DMS79 (cell line): Measurements from ENCODE around the gene PDPR.
A peak's percentile ranks its signal among the peaks of the same experiment; 100 is the strongest.
"Not testable (repeated sequence)": the region's sequence is repeated elsewhere in the genome, so short reads cannot be mapped to it uniquely, and the experiment has no call there.

Experiments
- DNase-seq: peaks from one replicate; lab custom pipeline; 2025; lab: John Stamatoyannopoulos, UW

Gene PDPR

DNA sequence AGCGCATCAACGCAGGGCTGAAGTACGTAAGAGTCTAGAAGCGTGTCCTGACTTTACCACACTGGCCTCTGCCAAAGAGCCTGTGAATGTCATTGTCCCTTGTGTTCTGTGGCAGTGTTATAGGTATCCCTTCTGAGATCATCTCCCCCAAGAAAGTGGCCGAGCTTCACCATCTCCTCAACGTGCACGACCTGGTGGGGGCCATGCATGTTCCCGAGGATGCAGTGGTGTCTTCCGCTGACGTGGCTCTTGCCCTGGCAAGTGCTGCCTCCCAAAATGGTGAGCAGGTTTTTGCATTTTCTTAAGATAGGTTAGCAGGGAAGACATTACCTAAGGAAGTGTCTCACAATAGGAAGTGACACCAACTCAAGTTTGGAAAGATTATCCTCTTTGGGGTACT is 14.7 kb downstream of the PDPR start:
- not testable (repeated sequence) for DNase-seq

- DNase-seq, result not testable (repeated sequence)
Observed at GRCh38 chr16:70135796-70136195, 21.7 kb downstream of the PDPR start.

- DNase-seq, result not testable (repeated sequence)
Observed at GRCh38 chr16:70136595-70136994, 22.5 kb downstream of the PDPR start.

GRCh38 chr16:70142739-70143138 is 28.6 kb downstream of the PDPR start:
- not testable (repeated sequence) for DNase-seq

DNA sequence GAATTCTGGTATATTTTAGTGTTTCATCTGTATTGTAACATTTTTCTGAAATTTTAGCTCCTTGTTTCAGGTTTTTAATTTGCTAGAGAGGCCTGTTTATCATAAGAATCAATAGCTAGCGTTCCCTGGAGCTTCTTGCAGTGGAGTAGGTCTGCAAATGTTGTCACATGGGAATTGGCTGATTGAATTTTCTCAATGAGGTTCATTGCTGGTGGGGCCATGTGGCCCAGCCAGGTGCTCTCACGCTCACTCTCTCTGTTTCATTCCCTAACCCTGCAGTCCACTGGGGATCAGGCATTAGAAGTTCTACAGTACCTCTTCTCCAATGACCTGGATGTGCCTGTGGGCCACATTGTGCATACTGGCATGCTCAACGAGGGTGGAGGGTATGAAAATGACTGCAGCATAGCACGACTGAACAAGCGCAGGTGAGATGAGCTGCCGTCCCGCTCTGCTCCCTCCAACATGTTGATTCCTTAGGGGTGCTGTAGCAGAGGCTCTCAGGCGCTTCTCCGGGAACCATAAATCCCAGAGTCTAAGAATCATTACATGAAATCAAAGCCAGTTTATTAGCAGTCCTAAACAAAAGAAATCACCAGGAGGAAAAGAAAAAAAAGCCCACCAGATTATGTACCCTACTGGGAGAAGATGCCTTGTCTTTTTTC is 29.2 kb downstream of the PDPR start:
- not testable (repeated sequence) for DNase-seq

DNA sequence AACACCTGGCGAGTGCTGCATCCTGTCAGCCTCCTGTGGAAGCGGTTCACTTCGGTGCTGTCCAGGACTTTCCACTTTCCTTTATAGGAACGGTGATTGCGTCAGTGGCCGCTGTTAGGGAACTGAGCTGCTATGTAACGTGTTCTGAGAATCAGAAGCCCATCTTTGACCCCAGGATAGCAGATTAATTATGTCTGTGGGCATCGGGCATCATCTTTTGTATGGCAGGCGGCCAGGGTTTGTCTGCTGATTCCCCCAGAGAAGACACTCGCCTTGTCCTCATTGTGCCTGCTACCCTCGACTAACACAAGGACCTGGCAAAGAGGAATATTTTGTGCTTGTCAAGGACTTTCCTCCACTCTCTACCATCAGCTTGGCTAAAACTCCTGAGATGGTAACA is 33.7 kb downstream of the PDPR start:
- DNase-seq, result not testable (repeated sequence)

DNA sequence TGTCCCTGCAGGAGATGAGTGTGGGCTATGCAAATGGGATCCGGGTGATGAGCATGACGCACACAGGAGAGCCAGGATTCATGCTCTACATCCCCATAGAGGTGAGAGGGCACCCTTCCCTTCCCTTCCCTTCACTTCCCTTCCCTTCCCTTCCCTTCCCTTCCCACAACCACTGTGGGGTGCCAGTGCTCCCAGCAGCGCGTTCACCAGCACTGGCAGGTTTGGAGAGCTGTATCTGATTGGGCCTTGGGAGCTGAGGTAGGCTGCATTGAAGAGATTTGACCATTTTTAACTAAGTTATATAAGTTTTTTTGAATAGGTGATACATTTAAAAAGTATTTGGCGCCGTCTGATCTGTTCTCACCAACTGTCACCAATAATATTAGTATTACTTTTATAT is 34.3 kb downstream of the PDPR start:
- not testable (repeated sequence) for DNase-seq

GRCh38 chr16:70149296-70149695 is 35.2 kb downstream of the PDPR start:
- DNase-seq, result not testable (repeated sequence)

- DNase-seq, result peak; percentile 98
Observed at GRCh38 chr16:70151391-70151790, 37.3 kb downstream of the PDPR start.

GRCh38 chr16:70151941-70152509 is 37.9 kb downstream of the PDPR start:
- DNase-seq, result no peak

GRCh38 chr16:70152578-70153302 is 38.6 kb downstream of the PDPR start:
- DNase-seq, result no peak

DNA sequence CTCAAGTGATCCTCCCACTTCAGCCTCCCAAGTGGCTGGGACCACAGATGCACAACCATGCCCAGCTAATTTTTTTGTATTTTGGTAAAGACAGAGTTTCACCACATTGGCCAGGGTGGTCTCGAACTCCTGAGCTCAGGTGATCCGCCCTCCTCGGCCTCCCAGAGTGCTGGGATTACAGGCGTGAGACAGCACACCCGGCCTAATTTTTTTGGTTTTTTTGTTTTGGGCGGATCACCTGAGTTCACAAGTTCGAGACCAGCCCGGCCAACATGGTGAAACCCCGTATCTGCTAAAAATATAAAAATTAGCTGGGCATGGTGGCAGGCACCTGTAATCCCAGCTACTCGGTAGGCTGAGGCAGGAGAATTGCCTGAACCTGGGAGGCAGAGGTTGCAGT is 40.6 kb downstream of the PDPR start:
- DNase-seq, result not testable (repeated sequence)

GRCh38 chr16:70156207-70156978 is 42.3 kb downstream of the PDPR start:
- no peak for DNase-seq

- no peak for DNase-seq
Observed at GRCh38 chr16:70157105-70157476, 43.0 kb downstream of the PDPR start.

GRCh38 chr16:70157477-70158260 is 43.5 kb downstream of the PDPR start:
- DNase-seq, result no peak

GRCh38 chr16:70158261-70158939 is 44.3 kb downstream of the PDPR start:
- no peak for DNase-seq

DNA sequence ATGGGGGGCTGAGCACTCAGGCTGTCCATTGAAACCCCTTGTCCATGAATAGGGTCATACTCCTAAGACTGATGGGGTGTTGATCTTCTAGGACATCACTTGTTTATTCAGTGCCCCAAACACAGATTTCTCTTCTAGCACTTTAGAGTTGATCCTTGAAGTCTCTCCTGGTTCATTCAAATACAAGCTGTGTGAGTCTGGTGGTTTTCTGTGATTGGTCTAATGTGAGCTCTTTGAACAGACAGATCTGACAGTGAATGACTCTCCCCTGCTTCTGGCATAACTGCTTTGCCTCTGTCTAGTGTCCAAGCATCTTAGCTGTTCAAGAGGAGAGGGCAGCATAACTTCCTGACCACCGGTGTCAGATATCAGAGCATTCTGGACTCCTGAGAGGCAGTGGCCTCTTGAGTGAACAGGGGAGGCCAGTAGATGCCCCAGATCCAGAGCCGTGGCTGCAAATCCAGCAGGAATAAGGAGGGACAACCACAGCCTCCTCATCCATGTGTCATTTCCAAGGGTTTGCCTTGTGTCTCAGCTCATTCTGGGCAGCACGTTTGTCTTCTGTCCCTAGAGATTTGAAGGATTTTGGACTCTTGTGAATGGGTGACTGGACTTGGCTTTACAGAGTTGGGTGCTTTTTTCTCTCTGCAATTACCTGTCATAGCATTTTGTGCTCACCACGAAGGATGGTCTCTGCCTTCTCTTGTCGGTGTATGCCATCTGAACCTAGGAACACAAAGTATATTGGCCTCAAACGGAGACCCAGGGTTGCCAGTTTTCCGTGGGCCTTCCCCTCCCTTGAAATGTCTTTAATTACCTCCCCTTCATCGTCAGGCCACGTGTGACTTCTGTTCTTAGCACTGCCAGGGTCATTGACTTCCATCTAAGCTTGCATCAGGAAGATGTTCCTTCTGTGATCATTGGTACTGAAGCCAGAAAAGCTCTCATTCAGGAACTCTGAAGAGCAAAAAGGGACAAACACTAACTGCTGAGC is 45.5 kb downstream of the PDPR start:
- no peak for DNase-seq

DNA sequence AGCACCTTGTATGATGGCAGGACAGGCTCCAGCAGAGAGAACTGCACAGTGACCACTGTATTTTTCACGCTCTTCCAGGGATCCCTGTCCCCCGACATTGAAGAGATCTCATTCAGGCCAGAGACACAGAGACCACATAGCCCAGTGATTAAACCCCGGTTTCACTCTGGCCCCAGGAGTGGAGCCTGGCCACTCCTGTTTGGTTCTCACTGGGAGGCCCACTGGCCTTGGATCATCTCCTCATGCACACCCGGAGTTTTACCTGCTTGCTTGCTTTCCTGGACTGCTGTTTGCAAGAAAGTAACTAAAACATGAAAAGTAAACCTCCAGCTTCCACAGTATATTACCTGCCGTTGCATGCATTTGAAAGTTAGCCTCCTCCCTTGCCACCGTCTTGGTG is 46.3 kb downstream of the PDPR start:
- no peak for DNase-seq

- DNase-seq, result no peak
Observed at GRCh38 chr16:70160821-70161220, 46.7 kb downstream of the PDPR start.

- DNase-seq, result no peak
Observed at GRCh38 chr16:70161350-70161749, 47.2 kb downstream of the PDPR start.
